Neural cell (in vitro differentiated cells): Measurements from ENCODE around the gene ODF4. TPM values are rescaled to one million over a fixed set of nuclear protein-coding genes. Genes with fewer than 3 reads are reported as not detected.

ENCODE experiments used
- H2AFZ ChIP-seq: fragments of 200-600, 300-800 bp; sonication (generic), shearing (Covaris generic); 2 replicates; pipeline ENCODE4 v1.6.0; 2014; ENCODE audit warnings: low read depth, mild to moderate bottlenecking, antibody characterized with exemption, low read length, moderate library complexity
- H3F3A ChIP-seq: fragments of 200-600 bp; shearing (Covaris generic); 2 replicates; pipeline ENCODE4 v1.6.1; 2016; ENCODE audit warnings: mild to moderate bottlenecking, moderate library complexity, mixed read lengths, antibody characterized with exemption, low read length; ENCODE audit not compliant: insufficient read depth, poor library complexity, severe bottlenecking
- H3K27ac ChIP-seq: fragments of 200-600, 300-800 bp; sonication (generic), shearing (Covaris generic); 2 replicates; pipeline ENCODE4 v1.5.1; 2014; ENCODE audit warnings: mild to moderate bottlenecking, low read length, moderate library complexity
- H3K27me3 ChIP-seq: fragments of 300-800, 200-600 bp; sonication (generic), shearing (Covaris generic); 2 replicates; pipeline ENCODE4 v1.6.0; 2014; ENCODE audit warnings: mild to moderate bottlenecking, low read depth, low read length, moderate library complexity; ENCODE audit not compliant: insufficient read depth
- H3K36me3 ChIP-seq: fragments of 300-800, 200-600 bp; sonication (generic), shearing (Covaris generic); 2 replicates; pipeline ENCODE4 v1.5.1; 2014; ENCODE audit warnings: mild to moderate bottlenecking, antibody characterized with exemption, low read length, moderate library complexity; ENCODE audit not compliant: insufficient read depth
- H3K4me2 ChIP-seq: fragments of 300-800, 200-600 bp; sonication (generic), shearing (Covaris generic); 2 replicates; pipeline ENCODE4 v1.6.0; 2014; ENCODE audit warnings: mild to moderate bottlenecking, low read length
- H3K4me3 ChIP-seq: fragments of 300-800, 200-600 bp; sonication (generic), shearing (Covaris generic); 2 replicates; pipeline ENCODE4 v1.5.1; 2014; ENCODE audit warnings: mild to moderate bottlenecking, low read length, moderate library complexity
- H3K79me2 ChIP-seq: fragments of 200-600 bp; shearing (Covaris generic); replicated peaks from 2 replicates; pipeline ENCODE4 v1.6.0; 2014; ENCODE audit warnings: mild to moderate bottlenecking, low read length, moderate library complexity; ENCODE audit not compliant: insufficient read depth
- H3K9ac ChIP-seq: fragments of 300-800, 200-600 bp; sonication (generic), shearing (Covaris generic); 2 replicates; pipeline ENCODE4 v1.6.1; 2016; ENCODE audit warnings: mild to moderate bottlenecking, low read length, mixed read lengths
- H3K9me2 ChIP-seq: fragments of 200-600 bp; shearing (Covaris generic); 2 replicates; pipeline ENCODE4 v1.6.1; 2016; ENCODE audit warnings: mild to moderate bottlenecking, low read length, mixed read lengths; ENCODE audit not compliant: insufficient read depth
- H3K9me3 ChIP-seq: fragments of 200-600, 300-800 bp; sonication (generic), shearing (Covaris generic); 2 replicates; pipeline ENCODE4 v1.6.1; 2016; ENCODE audit warnings: mild to moderate bottlenecking, mixed run types, low read length, moderate library complexity, mixed read lengths
- H4K20me1 ChIP-seq: fragments of 200-600 bp; shearing (Covaris generic); 2 replicates; pipeline ENCODE4 v1.6.1; 2016; ENCODE audit warnings: mild to moderate bottlenecking, mixed run types; ENCODE audit not compliant: insufficient read depth
- CTCF ChIP-seq: fragments of 450-650 bp; IDR thresholded peaks from 2 replicates; pipeline ENCODE4 v1.5.1; 2014; ENCODE audit warnings: antibody characterized with exemption, mild to moderate bottlenecking, moderate library complexity; ENCODE audit not compliant: poor library complexity, severe bottlenecking
- EP300 ChIP-seq: fragments of 450-650 bp; conservative IDR thresholded peaks from 2 replicates; pipeline ENCODE4 v1.6.1; 2014; ENCODE audit warnings: antibody characterized with exemption, mild to moderate bottlenecking, moderate library complexity; ENCODE audit not compliant: poor library complexity, severe bottlenecking
- EZH2 ChIP-seq: fragments of 200-600, 300-800 bp; shearing (Covaris generic), sonication (generic); IDR thresholded peaks from 2 replicates; pipeline ENCODE4 v1.6.1; 2014; ENCODE audit warnings: antibody characterized with exemption, low read length, borderline replicate concordance, mild to moderate bottlenecking; ENCODE audit not compliant: insufficient read depth, poor library complexity, severe bottlenecking
- MXI1 ChIP-seq: fragments of 450-650 bp; conservative IDR thresholded peaks from 2 replicates; pipeline ENCODE4 v1.6.1; 2014; ENCODE audit warnings: antibody characterized with exemption, mild to moderate bottlenecking; ENCODE audit not compliant: poor library complexity, severe bottlenecking
- POLR2AphosphoS5 ChIP-seq: IDR thresholded peaks from 2 replicates; pipeline ENCODE4 v1.6.1; 2012
- RAD21 ChIP-seq: fragments of 450-650 bp; conservative IDR thresholded peaks from 2 replicates; pipeline ENCODE4 v1.6.1; 2014; ENCODE audit warnings: antibody characterized with exemption, mild to moderate bottlenecking, moderate library complexity
- SMC3 ChIP-seq: fragments of 450-650 bp; conservative IDR thresholded peaks from 2 replicates; pipeline ENCODE4 v1.6.1; 2014; ENCODE audit warnings: antibody characterized with exemption, mild to moderate bottlenecking, moderate library complexity; ENCODE audit not compliant: poor library complexity
- TAF1 ChIP-seq: IDR thresholded peaks from 2 replicates; pipeline ENCODE4 v1.6.1; 2012; ENCODE audit warnings: low read depth
- polyA plus RNA-seq: library from polyadenylated mRNA; depleted of rRNA; stranded (reverse); fragments of >200 nt; gene quantifications from 2 replicates; pipeline ENCODE4 v1.2.3, GENCODE V29; 2014
- TF ChIP-seq, protein P1 (sequence below): IDR thresholded peaks from 2 replicates; pipeline ENCODE4 v1.6.1; 2012; ENCODE audit warnings: borderline replicate concordance

ODF4 gene
- polyA plus RNA-seq, 1 donor from 2014 or later, result not detected

DNA sequence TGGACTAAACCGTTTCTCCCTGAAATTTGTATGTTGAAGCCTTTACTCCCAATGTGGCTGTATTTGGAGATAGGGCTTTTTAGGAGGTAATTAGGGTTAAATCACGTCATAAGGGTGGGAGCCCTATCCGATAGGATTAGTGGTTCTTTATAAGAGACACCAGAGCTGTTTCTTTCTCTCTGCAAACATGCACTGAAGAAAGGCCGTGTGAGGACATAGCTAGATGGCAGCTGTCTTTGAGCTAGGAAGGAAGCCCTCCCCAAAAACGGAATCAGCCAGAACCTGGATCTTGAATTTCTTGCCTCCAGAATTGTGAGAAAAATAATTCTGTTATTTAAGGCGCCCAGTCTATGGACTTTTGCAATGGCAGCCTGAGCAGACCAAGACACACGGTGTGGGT is 14.1 kb downstream of the ODF4 start:
- Histone ChIP-seq H3K79me2 (no peaks in the 10 kb centered on the region), H3K27me3 (no peaks in the 10 kb centered on the region), H3K27ac (no peak overlapping the region), H3F3A (no peaks in the 10 kb centered on the region), H3K9ac (no peak overlapping the region), H3K4me3 (no peak overlapping the region), H3K9me3 (no peaks in the 10 kb centered on the region), H3K36me3 (no peaks in the 10 kb centered on the region), H4K20me1 (no peaks in the 10 kb centered on the region), H3K9me2 (no peaks in the 10 kb centered on the region), H2AFZ (no peak overlapping the region), H3K4me2 (no peak overlapping the region)
- no peak for TF ChIP-seq CTCF

DNA sequence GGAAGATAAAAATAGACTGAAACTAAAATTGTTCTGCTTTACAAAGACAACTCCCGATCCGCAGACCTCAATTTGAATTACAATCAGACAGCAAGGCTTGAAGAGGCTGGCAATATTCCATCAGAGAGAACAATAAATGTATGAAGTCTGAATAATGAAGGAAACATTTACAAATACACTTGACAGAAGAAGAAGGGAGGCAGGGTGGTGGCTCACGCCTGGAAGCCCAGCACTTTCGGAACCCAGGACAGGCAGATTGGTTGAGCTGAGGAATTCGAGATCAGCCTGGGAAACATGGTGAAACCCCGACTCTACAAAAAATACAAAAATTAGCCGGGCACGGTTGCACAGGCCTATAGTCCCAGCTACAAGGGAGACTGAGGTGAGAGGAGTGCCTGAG is 14.6 kb downstream of the ODF4 start:
- no peaks in the 10 kb centered on the region for H3K79me2 ChIP-seq
- H3K9ac ChIP-seq, result no peak overlapping the region
- H3K36me3 ChIP-seq, result no peaks in the 10 kb centered on the region
- no peak overlapping the region for H2AFZ ChIP-seq
- H4K20me1 ChIP-seq, result no peaks in the 10 kb centered on the region
- no peaks in the 10 kb centered on the region for H3F3A ChIP-seq
- H3K4me2 ChIP-seq, result no peak overlapping the region
- H3K9me2 ChIP-seq, result no peaks in the 10 kb centered on the region
- no peak overlapping the region for H3K4me3 ChIP-seq
- H3K9me3 ChIP-seq, result no peaks in the 10 kb centered on the region
- no peak overlapping the region for H3K27ac ChIP-seq
- H3K27me3 ChIP-seq, result no peaks in the 10 kb centered on the region
- no peak for TF ChIP-seq EP300

DNA sequence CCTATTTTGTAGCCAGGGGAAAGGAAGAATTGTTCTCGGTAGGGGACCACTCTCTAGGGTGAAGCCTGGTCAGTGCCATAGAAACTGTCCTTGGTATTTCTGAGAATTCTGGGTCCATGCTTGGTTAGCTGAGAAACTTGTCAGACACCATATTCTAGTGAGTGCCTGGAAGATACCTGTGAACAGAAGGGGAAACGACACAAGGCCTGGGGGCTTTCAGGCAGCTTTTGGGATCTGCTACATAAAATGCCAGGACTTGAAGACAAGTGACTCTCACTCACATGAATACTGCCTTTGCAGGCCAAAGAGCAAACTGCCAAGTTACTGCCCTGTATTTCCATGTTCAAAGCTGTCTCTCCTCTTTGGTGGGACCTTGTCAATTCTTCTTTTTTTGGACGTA is 18.3 kb downstream of the ODF4 start:
- no peaks in the 10 kb centered on the region for H4K20me1 ChIP-seq
- H3K9ac ChIP-seq, result no peak overlapping the region
- H3K27ac ChIP-seq, result no peak overlapping the region
- no peaks in the 10 kb centered on the region for H3F3A ChIP-seq
- H3K9me3 ChIP-seq, result no peaks in the 10 kb centered on the region
- no peak overlapping the region for H3K4me2 ChIP-seq
- no peaks in the 10 kb centered on the region for H3K27me3 ChIP-seq
- TF ChIP-seq EZH2 (no peak), TAF1 (no peak), MXI1 (no peak), POLR2AphosphoS5 (no peak), CTCF (no peak), RAD21 (no peak), EP300 (no peak), SMC3 (no peak)
- TF ChIP-seq, protein P1, sequence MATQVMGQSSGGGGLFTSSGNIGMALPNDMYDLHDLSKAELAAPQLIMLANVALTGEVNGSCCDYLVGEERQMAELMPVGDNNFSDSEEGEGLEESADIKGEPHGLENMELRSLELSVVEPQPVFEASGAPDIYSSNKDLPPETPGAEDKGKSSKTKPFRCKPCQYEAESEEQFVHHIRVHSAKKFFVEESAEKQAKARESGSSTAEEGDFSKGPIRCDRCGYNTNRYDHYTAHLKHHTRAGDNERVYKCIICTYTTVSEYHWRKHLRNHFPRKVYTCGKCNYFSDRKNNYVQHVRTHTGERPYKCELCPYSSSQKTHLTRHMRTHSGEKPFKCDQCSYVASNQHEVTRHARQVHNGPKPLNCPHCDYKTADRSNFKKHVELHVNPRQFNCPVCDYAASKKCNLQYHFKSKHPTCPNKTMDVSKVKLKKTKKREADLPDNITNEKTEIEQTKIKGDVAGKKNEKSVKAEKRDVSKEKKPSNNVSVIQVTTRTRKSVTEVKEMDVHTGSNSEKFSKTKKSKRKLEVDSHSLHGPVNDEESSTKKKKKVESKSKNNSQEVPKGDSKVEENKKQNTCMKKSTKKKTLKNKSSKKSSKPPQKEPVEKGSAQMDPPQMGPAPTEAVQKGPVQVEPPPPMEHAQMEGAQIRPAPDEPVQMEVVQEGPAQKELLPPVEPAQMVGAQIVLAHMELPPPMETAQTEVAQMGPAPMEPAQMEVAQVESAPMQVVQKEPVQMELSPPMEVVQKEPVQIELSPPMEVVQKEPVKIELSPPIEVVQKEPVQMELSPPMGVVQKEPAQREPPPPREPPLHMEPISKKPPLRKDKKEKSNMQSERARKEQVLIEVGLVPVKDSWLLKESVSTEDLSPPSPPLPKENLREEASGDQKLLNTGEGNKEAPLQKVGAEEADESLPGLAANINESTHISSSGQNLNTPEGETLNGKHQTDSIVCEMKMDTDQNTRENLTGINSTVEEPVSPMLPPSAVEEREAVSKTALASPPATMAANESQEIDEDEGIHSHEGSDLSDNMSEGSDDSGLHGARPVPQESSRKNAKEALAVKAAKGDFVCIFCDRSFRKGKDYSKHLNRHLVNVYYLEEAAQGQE, result no peak
- H3K9me2 ChIP-seq, result no peaks in the 10 kb centered on the region
- no peak overlapping the region for H2AFZ ChIP-seq
- no peaks in the 10 kb centered on the region for H3K79me2 ChIP-seq
- no peaks in the 10 kb centered on the region for H3K36me3 ChIP-seq
- no peak overlapping the region for H3K4me3 ChIP-seq
